ENCODE data around the gene NMNAT2.

- no peak for TF ChIP-seq ZBTB7A (IDR thresholded peaks at IDR 0.05; ENCODE audit: low read depth)
- TF ChIP-seq EGR1 (IDR thresholded peaks at IDR 0.05): no peak
- no peak for TF ChIP-seq EP300 (IDR thresholded peaks at IDR 0.05; ENCODE audit: borderline replicate concordance)
- TF ChIP-seq REST (IDR thresholded peaks at IDR 0.05; ENCODE audit: low read depth): no peak
- no peak for TF ChIP-seq USF1 (IDR thresholded peaks at IDR 0.05)
- no peak for TF ChIP-seq TAF1 (IDR thresholded peaks at IDR 0.05; ENCODE audit: low read depth)
- no peak for TF ChIP-seq MAX (IDR thresholded peaks at IDR 0.05)
- TF ChIP-seq CREB1 (IDR thresholded peaks at IDR 0.05; ENCODE audit: low read depth): no peak
- no peak for TF ChIP-seq TEAD4 (IDR thresholded peaks at IDR 0.05)
- TF ChIP-seq YY1 (IDR thresholded peaks at IDR 0.05; ENCODE audit: low read depth): no peak
- no peak for TF ChIP-seq RAD21 (IDR thresholded peaks at IDR 0.05; ENCODE audit: low read depth)
- no peak for TF ChIP-seq CEBPB (IDR thresholded peaks at IDR 0.05)
- no peak for TF ChIP-seq TCF12 (IDR thresholded peaks at IDR 0.05; ENCODE audit: low read depth)
- no peak for TF ChIP-seq FOXM1 (IDR thresholded peaks at IDR 0.05; ENCODE audit: borderline replicate concordance, low read depth)
Measured at GRCh38 chr1:183432548-183432875, 14.3 kb upstream of the NMNAT2 start.

All from Ishikawa (cell line).